TTC549 (cell line): ENCODE measurements around the gene PDZRN3.
"Not testable (repeated sequence)": the region's sequence is repeated elsewhere in the genome, so short reads cannot be mapped to it uniquely, and the experiment has no call there.

ENCODE experiments used
- FAIRE-seq: peaks from 2 replicates; lab custom pipeline; 2012; peaks lifted over from hg19 to GRCh38; lab: Jason Lieb, UNC

The PDZRN3 gene

DNA sequence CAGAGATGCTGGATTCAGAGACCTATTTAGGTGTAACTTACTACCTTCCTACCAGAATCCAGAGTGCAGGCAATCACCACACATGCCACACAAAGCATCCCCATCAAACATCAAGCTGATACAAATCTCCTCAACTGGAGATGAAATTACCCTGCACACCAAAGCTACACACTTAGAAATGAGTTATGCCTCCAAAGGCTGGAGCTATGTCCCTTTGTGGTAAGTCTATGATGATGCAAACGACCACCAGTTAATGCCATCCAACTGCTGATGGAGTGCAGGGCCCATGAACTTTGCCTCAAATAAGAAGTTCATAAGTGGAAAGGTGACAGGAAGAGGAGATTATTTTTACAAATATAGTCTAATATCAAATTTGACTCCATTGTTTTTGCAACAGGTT, 38.1 kb downstream of the PDZRN3 start:
- no peak for FAIRE-seq

DNA sequence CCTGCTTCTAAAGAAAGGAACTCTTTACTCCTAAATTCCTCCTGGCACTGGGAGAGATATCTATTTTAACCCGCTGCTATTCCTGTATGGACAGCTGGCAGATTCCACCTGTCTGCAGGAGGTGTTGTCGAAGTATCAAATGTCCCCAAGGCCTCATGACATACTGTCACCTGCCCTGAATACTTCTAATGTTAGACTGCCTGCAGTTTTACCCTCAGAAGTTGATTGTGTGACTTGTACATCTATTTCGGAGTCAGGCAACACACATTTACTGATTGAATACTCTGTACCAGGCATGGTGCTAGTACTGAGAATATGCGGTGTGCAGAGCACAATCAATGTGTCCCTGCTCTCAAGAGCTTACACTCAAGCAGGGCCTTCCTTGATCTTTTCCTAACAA, 38.6 kb downstream of the PDZRN3 start:
- FAIRE-seq = no peak

DNA sequence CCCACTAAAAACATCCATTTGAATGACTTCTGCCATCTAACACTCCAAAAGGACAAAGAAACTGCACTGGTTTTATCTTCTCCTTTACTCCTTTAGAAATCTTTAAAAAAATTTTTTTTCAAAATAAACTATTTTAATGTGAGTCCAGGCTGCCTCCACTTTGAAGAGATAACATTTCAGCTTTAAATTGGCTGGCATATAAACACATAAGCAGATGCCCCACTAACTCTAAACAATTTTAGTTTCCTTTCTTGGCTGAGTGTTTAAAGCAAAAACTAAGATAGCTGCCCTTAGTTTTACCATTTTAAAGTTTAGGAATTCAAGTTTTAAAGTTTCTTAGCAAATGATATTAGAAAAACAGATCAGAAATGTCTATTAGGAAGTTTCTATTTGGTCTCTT, 39.9 kb downstream of the PDZRN3 start:
- no peak for FAIRE-seq

- FAIRE-seq = no peak
Observed at GRCh38 chr3:73582535-73582934, 42.2 kb downstream of the PDZRN3 start.

GRCh38 chr3:73581134-73581846, 43.5 kb downstream of the PDZRN3 start:
- no peak for FAIRE-seq

- FAIRE-seq = no peak
Observed at GRCh38 chr3:73580343-73580742, 44.4 kb downstream of the PDZRN3 start.

GRCh38 chr3:73577704-73578103, 47.0 kb downstream of the PDZRN3 start:
- no peak for FAIRE-seq

DNA sequence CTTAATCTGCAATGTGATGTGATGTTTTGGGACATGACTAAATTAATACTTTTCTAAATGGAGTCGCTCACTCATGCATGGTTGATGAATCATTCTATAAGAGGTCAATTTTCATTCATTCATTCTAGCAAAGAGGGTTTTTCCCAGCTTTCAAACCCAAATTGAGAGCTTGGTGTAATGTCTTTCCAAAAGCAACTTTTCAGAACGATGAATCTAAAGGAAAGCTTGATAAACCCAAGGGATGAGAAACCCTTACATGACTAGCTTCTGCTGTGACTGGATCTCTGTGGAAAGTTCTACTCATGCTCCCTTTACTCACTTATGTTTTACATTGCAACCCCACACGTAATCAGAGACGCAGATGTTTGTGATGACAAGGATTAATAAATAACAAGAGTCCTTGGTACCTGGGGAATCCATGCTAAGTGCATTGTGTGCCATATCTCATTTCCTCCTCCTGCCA, 47.7 kb downstream of the PDZRN3 start:
- FAIRE-seq = no peak

DNA sequence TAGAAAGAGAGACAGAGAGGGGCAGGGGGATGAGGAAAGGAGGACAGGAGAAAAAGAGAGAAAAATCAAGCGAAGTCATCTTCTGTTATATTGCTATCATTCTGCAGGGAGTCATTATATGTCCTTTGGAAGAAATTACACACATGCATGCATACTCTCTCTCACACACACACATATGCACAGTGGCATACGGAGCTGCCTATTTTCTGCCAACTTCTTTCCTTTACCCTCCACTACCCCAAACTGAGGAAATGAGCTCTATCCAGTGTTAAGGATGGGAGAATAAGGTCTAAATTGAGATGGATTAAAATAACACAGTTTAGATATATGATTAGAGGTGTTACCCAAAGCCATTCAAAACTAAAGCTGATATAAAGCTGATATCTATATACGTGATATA, 48.8 kb downstream of the PDZRN3 start:
- no peak for FAIRE-seq

DNA sequence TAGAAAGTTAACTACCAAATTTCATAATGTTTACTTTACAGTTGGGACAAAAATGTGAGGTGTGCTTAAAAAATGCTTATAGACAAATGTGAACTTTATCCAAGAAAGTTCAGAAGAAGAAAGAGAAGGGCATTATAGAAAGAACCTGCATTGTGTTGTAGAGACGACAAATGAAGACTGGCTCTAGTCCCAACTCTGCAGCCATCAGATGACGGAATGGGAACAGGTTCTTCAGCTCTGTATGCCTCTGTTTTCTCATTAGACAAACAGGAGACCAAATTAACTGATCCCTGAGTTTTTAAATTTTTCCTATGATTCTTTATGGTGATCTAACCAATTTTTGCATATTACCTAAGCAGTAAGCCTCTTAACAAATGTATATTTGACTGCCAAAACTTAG, 49.2 kb downstream of the PDZRN3 start:
- no peak for FAIRE-seq

DNA sequence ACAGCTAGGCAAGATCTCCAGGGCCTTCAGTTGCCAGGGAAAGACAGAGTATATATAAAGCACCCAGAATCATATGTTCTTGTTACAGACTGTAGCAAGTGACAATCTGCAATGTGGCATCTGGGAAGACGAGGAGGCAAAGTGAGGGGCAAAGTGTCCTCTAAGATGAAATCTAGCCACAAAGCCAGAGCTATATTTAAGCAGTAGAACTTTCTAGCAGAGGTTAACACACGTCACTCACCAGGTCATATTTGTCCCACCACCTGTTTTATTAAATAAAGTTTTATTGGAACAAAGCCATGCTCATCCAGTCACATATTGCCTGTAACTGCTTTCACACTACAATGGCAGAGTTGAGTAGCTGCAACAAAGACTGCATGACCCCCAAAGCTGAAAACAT, 51.5 kb downstream of the PDZRN3 start:
- FAIRE-seq = no peak

DNA sequence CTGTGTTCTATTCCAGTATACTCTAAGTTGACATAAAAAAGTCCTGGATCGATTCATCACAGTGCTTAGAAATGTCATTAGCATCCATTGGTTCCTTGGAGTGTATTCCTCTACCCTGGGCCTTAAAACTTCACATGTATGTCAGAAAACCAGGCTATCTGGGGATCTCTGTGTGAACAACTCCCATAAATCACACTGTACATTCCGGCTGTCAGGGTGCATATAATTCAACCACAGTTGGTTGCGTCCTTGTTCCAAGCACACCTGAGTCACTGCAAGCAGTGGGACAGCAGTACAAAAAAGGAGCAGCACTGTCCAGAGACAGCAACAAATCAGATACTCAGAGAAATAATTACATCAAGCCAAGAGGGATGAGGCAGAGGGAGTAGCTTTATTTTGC, 52.4 kb downstream of the PDZRN3 start:
- no peak for FAIRE-seq

DNA sequence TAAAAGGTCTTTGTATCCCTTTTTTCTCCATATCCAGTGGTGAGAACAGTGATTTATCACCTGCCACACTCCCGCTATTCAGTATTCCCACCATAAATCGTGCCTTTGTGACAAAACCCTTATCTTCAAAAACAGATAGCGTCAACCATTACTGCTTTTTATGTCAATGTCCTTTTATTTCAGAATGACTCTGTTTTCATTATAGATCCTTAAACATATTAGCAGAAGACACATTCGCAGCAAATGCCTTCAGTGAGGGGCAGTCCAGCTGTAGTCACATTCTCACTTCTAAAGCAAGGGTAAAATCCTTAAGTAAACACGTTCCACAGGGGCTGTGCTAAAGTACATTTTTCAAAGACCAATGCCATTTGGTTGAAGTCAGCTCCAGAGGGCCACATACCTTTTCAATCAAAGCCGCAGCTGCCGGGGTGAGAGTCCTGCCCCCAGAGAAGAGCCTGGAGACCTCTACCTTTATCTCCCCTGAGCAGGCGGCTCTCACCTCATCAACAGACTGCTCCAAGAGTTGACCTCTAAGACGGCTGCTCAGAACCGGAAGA, 53.4 kb downstream of the PDZRN3 start:
- no peak for FAIRE-seq

DNA sequence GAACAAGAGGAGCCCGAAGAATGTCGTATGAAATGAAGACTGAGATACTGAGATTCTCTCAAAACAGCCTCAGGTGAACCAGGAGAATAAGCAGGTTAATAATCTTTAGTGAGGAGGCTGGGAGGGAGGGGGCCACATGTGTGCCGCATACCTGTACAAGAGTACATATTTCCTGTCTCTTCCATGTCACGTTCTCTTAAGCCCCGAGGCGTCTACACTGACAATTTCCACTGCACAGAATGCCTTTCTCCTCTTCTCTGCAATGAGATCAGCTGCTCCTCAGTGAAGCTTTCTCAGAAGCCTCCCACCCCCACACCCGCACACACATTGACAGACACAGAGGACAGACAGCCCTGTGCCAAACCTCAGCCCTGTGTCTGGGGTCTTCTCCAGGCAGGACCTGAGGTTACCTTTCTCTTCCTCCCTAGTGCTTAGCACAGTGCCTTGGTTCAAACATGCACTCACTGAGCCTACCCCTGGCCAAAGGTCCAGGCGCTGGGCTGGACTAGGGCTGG, 55.4 kb downstream of the PDZRN3 start:
- no peak for FAIRE-seq

DNA sequence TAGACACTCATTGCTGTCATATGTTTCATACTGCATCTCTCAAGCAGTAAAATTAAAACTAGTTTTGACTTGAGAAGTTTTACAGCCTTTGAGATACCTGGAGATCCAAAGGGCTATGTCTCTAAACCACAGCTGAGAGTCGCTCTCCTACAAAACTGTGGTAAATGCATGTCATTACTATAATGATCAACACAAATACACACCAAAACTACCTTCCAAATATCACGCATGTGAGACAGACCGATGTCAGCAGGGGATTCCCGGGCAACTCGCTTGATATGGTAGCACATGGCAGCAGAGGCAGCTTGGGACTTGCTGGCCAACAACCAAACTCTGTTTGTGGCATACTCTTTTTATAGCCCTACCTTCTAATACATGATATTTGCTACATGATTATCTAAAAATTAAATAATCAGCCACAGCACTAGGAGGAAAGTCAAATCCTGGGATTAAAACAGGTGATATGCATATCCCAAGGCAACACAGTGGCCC, 56.3 kb downstream of the PDZRN3 start:
- no peak for FAIRE-seq

DNA sequence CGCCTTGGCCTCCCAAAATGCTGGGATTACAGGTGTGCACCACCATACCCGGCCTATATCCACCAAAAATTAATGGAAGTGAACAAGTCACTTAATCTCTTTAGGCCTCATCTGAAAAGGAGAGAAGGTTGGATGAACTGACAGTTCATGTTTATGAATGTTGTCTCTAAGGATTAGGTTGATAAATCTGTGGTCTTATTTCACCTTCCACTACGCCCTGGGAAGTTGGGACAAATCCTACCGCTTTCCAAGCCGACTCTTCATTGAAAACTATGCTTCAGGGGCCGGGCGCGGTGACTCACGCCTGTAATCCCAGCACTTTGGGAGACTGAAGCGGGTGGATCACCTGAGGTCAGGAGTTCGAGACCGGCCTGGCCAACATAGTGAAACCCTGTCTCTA, 59.4 kb downstream of the PDZRN3 start:
- FAIRE-seq = not testable (repeated sequence)

DNA sequence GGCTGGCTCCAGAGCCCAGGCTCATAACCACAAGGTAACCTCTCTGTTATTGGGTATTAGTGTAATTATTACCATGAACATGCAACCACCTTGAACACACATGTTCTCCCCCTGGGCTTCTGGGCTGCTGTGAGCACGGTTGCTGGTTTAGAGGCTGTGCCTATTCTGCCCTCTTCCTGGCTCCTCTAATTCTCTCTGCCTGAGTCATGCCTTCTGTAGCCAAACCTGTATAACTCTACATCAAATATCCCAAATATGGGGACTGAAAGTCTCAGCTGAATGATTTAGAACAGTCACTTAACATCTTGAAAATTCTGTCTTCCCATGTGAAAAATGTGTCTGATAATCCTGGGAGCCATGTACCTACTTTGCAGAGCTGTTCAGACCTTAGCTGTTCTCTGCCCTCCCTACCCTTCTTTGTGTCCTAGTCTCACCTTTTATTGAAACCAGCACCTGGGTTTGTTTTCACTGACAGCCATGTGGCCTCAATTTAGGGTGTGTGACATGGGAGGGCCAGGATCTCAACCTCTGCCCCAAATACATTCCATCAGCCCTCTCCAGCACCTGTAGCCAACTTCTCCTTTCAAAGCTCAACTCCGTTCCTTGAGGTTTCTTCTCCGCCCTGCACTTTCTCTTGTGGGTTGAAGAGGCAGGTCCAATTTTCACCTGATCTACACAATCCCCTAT, 60.7 kb downstream of the PDZRN3 start:
- no peak for FAIRE-seq

- FAIRE-seq = no peak
Observed at GRCh38 chr3:73561494-73561893, 63.2 kb downstream of the PDZRN3 start.

GRCh38 chr3:73559749-73560148, 65.0 kb downstream of the PDZRN3 start:
- no peak for FAIRE-seq

DNA sequence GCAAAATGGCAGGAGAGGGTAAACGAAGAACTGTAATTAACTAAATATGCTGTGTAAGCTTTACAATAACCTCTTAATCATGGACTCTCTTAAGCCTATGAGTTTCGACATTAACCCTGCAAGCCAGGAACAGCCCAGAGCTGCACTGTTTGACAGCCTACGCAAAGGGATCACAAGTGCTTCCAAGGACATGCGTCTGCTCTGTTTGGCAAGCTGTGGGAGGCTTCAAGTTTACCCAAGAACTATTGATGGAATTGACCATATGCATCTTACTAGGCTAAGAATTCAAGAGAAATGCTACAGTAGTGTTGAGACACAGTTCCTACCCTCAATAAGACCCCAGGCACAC, 66.0 kb downstream of the PDZRN3 start:
- FAIRE-seq = no peak

DNA sequence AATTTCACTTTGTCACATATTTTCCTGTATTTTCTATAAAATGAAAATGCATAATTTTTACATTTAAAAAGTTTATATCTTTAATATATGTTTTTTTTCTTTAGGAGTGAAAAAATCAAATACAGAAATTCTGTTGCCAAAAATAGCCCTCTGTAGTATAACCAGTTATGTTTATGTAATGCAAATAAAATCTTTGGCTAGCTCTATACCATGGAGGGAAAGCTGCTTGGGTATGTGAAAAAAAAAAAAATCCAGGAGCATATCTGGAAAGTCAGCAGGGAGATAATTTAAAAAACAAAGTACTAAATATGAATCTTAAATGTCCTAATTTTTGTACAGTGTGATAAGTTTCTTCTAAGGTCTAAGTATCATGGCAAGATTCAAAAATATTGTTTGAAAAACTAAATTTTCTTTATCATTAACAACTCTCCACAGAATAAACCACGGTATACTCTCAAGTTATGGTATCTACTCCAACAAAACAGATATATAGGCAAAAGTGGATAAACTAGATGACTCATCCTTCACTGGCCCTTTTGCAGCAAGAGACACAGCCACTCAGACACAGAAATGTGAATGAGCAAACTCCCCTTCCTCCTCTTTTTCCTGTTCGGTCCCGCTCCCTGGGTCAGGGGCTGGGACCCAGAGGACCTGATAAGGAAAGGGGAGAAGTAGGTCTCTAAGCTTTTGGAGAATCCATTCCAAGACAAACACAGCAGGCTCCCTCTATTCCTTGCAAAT, 66.6 kb downstream of the PDZRN3 start:
- no peak for FAIRE-seq

DNA sequence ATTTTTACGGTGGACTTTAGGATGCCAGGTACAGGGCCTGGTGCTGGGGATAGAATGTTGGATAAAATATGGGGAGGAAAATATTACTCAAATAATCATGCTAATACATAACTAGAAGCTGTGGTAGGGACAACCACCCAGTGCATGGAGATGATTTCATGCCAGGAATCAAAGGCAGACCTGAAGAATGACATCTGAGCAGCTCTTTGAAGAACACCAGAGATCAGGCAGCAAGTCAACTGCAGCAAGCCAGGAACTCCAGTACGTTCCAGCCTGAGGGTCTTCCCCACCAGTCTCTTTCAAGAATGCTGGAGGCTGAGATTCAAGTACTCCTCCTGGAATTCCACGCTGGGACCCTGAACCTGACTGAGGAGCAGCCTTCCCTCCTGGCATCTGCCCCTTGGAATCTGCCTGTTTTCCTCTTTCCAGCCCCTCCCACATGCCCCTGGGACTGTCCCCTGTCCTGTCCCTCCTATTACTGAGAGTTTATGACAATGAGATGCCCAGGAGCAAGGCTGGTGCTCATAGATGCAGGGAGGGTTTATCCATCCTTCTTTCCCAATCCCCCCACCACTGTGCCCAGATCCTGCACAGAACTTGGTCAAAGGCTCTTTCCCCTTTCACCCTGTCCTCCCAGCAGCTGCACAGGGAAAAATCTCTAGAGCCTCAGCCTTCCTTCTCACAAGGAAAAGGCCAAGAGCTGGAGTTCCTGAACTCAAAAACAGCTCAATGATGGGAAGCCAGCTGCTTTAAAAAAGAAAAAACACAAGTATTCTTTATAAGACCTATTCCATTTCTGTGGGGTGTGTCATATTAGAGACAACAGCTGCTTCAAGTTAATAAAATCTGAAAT, 68.0 kb downstream of the PDZRN3 start:
- no peak for FAIRE-seq
